ENCODE results near the gene VPREB1.

DNA sequence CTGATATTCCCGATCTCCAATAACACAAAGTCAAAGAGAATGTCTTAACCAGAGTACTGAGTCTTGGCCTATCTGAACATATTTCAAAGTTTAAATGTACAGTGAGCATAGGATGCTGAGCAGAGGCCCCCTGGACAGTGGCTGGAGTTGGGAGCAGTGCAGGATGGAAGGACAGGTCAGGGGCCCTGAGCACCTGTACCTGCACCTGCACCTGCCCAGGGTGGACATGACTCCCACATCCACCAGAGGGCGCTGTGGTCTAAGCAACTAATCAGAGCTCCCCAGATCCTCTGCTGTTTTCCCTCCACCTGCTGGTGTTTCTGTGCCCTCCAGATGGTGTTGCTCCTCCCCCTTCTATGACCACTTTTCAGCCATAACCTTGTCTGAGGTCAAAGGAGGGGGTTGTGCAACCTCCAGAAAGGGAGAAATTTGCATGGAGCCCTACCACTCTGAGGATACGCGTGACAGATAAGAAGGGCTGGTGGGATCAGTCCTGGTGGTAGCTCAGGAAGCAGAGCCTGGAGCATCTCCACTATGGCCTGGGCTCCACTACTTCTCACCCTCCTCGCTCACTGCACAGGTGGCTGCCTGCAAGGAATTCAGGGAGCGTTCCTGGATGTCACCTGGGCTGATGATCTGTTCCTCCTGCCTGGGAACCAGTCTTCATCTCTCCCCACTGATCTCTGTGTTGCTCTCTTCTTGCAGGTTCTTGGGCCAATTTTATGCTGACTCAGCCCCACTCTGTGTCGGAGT lies 49.1 kb upstream of the VPREB1 start:
- TF ChIP-seq, protein P1, sequence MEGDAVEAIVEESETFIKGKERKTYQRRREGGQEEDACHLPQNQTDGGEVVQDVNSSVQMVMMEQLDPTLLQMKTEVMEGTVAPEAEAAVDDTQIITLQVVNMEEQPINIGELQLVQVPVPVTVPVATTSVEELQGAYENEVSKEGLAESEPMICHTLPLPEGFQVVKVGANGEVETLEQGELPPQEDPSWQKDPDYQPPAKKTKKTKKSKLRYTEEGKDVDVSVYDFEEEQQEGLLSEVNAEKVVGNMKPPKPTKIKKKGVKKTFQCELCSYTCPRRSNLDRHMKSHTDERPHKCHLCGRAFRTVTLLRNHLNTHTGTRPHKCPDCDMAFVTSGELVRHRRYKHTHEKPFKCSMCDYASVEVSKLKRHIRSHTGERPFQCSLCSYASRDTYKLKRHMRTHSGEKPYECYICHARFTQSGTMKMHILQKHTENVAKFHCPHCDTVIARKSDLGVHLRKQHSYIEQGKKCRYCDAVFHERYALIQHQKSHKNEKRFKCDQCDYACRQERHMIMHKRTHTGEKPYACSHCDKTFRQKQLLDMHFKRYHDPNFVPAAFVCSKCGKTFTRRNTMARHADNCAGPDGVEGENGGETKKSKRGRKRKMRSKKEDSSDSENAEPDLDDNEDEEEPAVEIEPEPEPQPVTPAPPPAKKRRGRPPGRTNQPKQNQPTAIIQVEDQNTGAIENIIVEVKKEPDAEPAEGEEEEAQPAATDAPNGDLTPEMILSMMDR (IDR thresholded peaks at IDR 0.05) = peak; percentile 67 to 91 (median 75)
- no peak for TF ChIP-seq POLR2A (IDR thresholded peaks at IDR 0.05)
